Anterior cingulate cortex (tissue), 58 donors: Measurements from ENCODE around the gene PLN.
A peak's percentile ranks its signal among the peaks of the same experiment; 100 is the strongest.

Experiments
- DNase-seq, 58 donors: peaks; one replicate each; lab custom pipeline; 2025; lab: John Stamatoyannopoulos, UW

PLN gene

GRCh38 chr6:118577972-118578371, 29.9 kb downstream of the PLN start:
- DNase-seq, result no peak

- no peak for DNase-seq
Observed at GRCh38 chr6:118578617-118579016, 30.5 kb downstream of the PLN start.

- DNase-seq, result no peak
Observed at GRCh38 chr6:118579786-118580185, 31.7 kb downstream of the PLN start.

- DNase-seq, result peak in 23 of 58 donors; percentile 4 to 73 (median 13)
Observed at GRCh38 chr6:118580585-118581419, 32.7 kb downstream of the PLN start.

GRCh38 chr6:118581489-118581959, 33.4 kb downstream of the PLN start:
- no peak for DNase-seq

- no peak for DNase-seq
Observed at GRCh38 chr6:118584911-118585310, 36.8 kb downstream of the PLN start.

- no peak for DNase-seq
Observed at GRCh38 chr6:118586746-118587485, 38.8 kb downstream of the PLN start.

DNA sequence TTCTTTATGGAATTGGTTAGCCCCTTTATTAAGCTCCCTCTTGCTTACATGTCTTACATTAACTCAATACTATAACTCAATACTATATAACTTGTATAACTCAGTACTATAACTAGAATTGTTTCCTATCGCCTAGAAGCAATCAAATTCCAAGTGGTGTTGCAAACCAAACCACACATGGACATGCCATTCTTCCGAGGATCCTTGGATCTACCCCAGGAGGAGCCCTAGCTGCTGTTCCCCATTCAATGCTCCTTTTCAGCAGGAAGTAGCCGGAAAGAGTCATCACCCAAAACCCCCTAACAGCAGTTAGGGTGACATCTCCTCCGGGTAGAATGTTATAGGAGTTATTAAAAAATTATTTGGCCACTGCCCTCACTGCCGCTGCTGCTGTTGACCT, 40.5 kb downstream of the PLN start:
- DNase-seq, result no peak

DNA sequence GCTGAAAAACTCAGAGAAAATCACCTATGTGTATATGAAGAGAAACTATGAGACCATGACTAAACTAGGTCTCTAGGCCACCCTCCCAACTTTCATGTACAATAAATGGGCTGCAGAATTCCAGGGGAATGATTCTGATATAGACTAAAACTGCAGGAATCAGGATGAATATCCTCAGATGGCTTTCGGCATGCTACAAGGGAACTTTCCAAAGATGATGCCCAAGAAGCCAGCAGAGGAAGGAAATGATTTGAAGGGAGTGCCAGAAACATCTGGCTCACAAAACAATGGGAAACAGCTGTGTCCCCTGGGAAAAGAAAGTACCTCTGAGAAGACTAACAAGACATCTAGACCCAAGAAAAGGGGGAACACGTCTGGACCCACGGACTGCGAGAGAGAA, 41.1 kb downstream of the PLN start:
- DNase-seq, result no peak

DNA sequence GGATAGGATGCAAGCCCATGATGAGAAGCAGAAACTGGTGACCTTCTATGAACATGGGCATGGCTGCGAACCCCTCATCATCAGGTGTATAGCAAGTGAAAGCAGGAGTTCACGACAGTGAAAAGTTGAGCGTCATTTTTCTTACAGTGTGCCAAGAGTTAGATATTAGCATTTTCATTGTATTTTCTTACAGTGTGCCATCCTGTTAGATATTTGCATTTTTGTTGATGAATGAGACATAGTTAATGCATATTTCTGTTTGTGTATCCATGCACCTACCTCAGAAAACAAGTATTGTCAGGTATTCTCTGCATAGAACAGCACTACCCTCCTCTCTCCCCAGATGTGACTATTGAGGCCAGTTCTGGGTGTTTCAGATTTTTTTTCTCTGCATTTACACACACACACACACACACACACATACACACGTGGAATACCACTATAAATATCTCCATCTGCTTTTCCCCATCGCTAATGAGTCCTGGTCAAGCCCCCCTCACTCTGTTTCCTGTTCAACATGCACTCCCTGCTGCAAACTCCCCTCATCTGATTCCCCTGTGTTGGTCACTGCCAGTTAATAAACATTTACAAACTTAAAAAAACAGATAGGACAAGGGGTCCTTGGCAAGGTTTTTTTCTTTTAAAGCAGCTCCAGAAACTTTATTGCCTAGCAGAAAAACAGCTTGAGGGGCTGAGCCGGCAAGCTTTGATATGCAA, 41.7 kb downstream of the PLN start:
- DNase-seq, result no peak

DNA sequence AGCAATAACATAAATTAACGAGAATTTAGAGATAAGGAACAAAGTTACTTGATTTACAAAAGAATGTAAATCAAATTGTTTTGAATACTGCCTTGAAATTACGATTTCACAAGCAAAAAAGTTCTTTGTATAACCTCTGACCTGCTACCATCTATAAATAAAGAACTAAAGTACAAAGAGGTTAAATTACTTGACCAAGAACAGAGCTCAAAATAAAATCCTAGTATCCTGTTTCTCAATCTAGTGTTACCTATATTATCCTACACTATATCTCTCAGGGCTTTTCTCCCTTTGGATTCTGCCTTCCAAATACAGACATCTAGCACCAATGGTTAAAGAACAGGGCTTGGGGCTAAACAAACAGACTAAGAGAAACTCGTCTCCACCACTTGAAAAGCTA, 43.8 kb downstream of the PLN start:
- DNase-seq, result no peak

DNA sequence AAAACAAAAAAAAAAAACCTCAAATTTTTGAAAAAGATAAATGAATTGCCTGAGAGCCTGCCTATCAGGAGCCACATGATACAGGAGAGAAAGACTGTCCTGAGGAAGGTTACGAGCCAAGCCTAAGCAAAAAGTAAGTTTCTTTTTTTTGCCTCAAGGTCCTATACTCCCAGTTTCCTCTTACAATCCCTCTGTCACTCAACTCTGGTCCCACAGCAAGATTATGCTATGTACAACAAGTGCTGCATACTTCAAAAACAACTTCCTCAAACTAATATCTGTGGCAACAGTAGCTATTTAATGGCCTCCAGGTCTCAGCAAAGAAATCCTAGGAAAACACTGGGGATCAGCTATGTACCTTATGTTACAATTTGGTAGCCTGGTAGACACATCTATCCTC, 46.8 kb downstream of the PLN start:
- DNase-seq, result no peak

DNA sequence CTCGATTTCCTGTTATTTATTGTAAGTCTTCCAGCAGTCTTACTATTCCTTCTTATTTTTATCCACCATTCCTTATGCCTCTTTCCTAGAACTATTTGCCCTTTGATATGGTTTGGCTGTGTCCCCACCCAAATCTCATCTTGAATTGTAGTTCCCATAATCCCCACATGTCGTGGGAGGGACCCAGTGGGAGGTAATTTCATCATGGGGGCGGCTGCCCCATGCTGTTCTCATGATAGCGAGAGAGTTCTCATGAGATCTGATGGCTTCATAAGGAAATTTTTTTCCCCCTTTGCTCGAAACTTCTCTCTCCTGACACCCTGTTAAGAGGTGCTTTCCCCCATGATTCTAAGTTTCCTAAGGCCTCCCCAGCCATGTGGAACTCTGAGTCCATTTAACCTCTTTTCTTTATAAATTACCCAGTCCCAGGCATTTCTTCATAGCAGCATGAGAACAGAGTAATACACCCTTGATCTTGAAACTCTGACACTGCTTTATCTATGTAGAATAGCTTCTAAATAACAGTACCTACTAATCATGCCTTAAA, 48.8 kb downstream of the PLN start:
- no peak for DNase-seq

DNA sequence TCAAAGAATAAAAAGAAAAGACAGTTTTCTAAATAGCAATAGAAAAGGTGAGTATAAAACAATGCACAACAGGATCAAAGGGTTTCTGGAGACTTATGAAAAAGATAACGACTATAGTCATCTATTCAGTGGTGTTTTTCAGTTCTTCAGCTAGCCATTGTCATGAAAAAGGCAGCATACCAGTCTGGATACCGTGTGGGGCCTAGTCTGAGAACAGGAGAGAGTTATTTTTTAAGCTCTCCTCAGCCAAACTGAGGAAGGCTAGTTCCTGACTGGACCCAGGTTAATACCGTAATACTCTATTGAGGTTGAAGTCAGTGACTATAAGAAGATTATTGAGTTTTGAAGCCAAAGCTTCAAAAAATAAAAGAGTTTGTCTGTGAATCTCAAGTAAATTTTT, 49.5 kb downstream of the PLN start:
- no peak for DNase-seq

- no peak for DNase-seq
Observed at GRCh38 chr6:118598324-118598723, 50.2 kb downstream of the PLN start.

- no peak for DNase-seq
Observed at GRCh38 chr6:118602300-118602699, 54.2 kb downstream of the PLN start.

DNA sequence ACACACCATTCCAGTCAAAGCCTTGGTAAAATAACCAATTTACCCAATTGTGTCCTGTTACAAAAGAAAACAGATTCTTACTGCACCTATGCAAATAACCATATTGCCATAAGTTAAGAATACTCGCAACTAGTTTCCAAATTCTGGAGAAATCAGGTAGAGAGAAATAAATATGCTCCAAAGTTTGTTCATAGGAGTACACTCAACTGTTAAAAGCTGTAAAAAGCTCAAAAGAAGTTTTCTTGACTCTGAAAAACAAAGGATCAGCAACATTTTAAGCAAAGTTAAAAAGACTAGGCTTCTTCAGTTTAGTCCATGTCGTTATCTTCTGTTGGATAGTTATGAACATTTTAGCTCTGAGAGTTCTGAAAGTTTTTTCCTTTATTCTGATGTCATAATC, 55.3 kb downstream of the PLN start:
- DNase-seq, result no peak

DNA sequence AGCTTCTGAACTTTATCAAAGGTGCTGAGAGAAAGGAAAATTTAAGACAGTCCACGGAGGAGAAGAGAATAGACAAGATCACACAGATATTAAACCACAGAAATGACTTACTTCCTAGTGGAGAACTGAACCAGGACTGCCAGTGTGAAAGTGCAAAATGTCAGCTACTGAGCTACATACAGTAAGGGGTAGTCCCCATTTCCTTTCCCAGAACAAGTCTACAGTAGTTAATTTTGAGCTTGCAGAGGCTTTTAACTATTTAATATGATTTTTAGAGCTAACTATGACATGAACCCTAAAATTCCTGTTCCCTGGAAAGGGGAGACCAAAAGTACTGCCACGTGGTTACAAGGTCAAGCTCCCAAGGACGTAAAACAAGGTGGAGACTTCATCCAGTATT, 58.2 kb downstream of the PLN start:
- DNase-seq, result no peak

DNA sequence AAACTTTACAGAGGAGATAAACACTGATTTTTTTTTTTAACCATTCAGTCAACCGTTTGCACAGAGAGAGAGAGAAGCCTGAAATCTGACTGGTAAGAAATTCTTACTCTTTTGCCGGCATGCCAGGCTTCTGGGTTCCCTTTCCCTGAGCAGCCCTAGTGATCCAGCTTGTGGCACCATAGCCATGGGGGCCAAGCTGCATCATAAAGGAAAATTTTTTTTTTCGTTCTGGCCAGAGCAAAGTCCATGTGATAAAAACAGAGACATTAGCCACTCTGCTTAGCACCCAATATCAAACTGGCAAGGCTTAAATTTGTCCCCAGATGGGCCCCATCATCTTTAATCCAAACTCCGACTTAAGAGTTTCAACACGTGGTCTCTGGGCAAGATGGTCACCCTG, 58.8 kb downstream of the PLN start:
- DNase-seq, result no peak
